Karpas-422 (cell line): ENCODE data around the gene DTNB. TPM values are rescaled to one million over a fixed set of nuclear protein-coding genes. Genes with fewer than 3 reads are reported as not detected.

Experiments used
- DNase-seq: peaks from one replicate; pipeline ENCODE4 v3.0.0-alpha.2; 2015
- H2AFZ ChIP-seq: fragments of 200-600 bp; sonication (generic); 2 replicates; pipeline ENCODE4 v1.6.1; 2014; ENCODE audit warnings: antibody characterized with exemption, low read length, mixed read lengths
- H3K27ac ChIP-seq: fragments of 200-600 bp; sonication (generic); 2 replicates; pipeline ENCODE4 v1.5.1; 2014; ENCODE audit warnings: mild to moderate bottlenecking, low read length, moderate library complexity
- H3K27me3 ChIP-seq: fragments of 200-600 bp; sonication (generic); 2 replicates; pipeline ENCODE4 v1.6.1; 2014; ENCODE audit warnings: low read length, mixed read lengths
- H3K36me3 ChIP-seq: fragments of 200-600 bp; sonication (generic); 2 replicates; pipeline ENCODE4 v1.6.1; 2014; ENCODE audit warnings: low read length, mixed read lengths; ENCODE audit not compliant: insufficient read depth
- H3K4me1 ChIP-seq: fragments of 200-600 bp; sonication (generic); 2 replicates; pipeline ENCODE4 v1.6.1; 2014; ENCODE audit warnings: mild to moderate bottlenecking, low read length, mixed read lengths
- H3K4me2 ChIP-seq: fragments of 200-600 bp; sonication (generic); 2 replicates; pipeline ENCODE4 v1.6.1; 2014; ENCODE audit warnings: low read length, low read depth, mild to moderate bottlenecking; ENCODE audit not compliant: poor library complexity, severe bottlenecking
- H3K4me3 ChIP-seq: fragments of 200-600 bp; sonication (generic); 2 replicates; pipeline ENCODE4 v1.5.1; 2014; ENCODE audit warnings: mild to moderate bottlenecking, antibody characterized with exemption, low read length, mixed read lengths
- H3K79me2 ChIP-seq: fragments of 200-600 bp; sonication (generic); 2 replicates; pipeline ENCODE4 v1.6.1; 2014; ENCODE audit warnings: mild to moderate bottlenecking, low read length, mixed read lengths
- H3K9ac ChIP-seq: fragments of 200-600 bp; sonication (generic); 2 replicates; pipeline ENCODE4 v1.6.0; 2014; ENCODE audit warnings: low read length
- H3K9me2 ChIP-seq: fragments of 200-600 bp; sonication (generic), shearing (Covaris generic); replicated peaks from 2 replicates; pipeline ENCODE4 v1.6.0; 2014; ENCODE audit warnings: mild to moderate bottlenecking, low read length, moderate library complexity; ENCODE audit not compliant: insufficient read depth
- H3K9me3 ChIP-seq: fragments of 300-700, 200-600 bp; sonication (generic); 2 replicates; pipeline ENCODE4 v1.6.1; 2014; ENCODE audit warnings: low read length, mixed read lengths
- H4K20me1 ChIP-seq: fragments of 200-600 bp; sonication (generic); 2 replicates; pipeline ENCODE4 v1.6.1; 2014; ENCODE audit warnings: mild to moderate bottlenecking, antibody characterized with exemption, low read length, low read depth; ENCODE audit not compliant: insufficient read depth
- total RNA-seq: library from RNA; depleted of rRNA; stranded (reverse); fragments of >200 nt; shearing (Covaris generic); gene quantifications from 2 replicates; pipeline ENCODE4 v1.2.3, GENCODE V29; 2014; ENCODE audit warnings: low replicate concordance

DTNB gene
- total RNA-seq, 1 experiment from 2014 or later: 9.1 TPM

DNA sequence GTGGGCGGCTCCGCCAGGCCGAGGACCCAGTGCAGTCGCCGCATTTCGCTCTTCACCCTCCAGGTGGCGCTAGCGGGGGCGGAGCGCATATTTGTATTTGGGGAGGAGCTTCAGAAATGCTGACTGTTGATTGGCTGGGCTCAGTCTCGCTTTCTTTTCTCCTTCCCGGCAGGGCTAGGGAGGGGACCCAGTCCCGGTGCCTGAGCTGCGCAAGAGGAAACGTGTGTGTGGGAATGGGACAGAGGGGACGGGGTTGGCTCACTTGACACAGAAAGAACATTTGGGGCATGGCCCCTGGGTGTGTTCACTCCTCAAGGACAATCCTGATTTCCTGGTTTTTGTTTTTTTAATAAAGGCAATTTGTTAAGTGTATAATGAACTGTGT lies 311.3 kb downstream of the DTNB start:
- Histone ChIP-seq H3K9me2 (no peaks in the 10 kb centered on the region), H3K9me3 (no peaks in the 10 kb centered on the region), H3K27me3 (no peaks in the 10 kb centered on the region), H2AFZ (peak overlapping the region; percentile 81), H3K4me2 (peak overlapping the region; percentile 76), H4K20me1 (no peaks in the 10 kb centered on the region), H3K27ac (no peak overlapping the region), H3K4me3 (peak overlapping the region; percentile 60), H3K9ac (peak overlapping the region; percentile 49), H3K79me2 (no peaks in the 10 kb centered on the region), H3K4me1 (peaks cover 14% of the 10 kb centered on the region), H3K36me3 (no peaks in the 10 kb centered on the region)
- DNase-seq: peak; percentile 96

DNA sequence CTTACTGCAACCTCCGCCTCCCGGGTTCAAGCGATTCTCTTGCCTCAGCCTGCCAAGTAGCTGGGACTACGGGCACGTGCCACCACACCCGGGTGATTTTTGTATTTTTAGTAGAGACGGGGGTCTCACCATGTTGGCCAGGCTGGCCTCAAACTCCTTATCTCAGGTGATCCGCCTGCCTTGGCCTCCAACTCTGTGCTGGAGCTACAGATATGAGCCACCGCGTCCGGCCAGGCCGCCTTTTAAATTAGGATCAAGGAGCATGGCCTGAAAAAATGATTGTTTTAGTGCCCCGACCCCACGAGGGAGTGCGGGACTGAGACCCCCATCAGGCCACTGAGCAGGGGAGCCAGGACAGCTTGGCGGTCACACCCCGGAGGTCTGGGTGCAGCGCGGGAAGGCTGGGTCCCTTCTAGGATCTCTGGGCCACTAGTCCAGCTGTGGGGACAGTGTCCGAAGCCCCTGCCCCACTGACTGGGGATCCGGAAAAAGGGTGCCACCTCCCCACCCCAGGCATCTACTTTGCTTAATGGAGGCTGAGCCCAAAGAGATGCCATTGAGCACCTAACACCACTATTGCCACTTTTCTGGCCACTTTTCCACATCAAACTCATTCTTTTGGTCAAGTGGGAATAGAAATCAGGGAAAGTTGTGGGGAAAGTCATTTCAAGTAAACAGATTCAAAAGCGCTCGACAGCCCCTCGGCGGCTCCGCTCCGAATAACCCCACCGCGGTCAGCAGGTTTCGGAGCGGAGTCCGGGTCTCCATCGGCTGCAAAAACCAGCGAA lies 311.9 kb downstream of the DTNB start:
- DNase-seq: no peak
- Histone ChIP-seq H3K4me2 (no peak overlapping the region), H3K4me3 (no peak overlapping the region)

DNA sequence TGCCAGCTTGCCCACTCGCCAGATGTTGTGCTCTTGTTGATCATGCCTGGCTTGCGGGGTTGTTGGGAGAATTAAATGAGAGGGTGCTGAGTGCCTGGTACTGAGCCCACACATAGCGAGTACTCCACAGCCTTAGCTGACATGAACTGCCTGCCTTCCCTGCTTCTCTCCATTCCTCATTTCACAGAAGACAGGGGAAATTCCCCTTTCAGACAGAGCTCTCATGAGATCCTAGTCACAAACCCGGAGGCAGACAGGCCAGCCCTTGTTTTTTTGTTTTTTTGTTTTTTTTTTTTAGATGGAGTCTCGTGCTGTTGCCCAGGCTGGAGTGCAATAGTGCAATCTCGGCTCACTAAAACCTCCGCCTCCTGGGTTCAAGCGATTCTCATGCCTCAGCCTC lies 314.5 kb downstream of the DTNB start:
- Histone ChIP-seq H3K27ac (no peak overlapping the region), H2AFZ (no peak overlapping the region), H3K27me3 (no peaks in the 10 kb centered on the region), H4K20me1 (no peaks in the 10 kb centered on the region), H3K9me3 (no peaks in the 10 kb centered on the region), H3K4me3 (no peak overlapping the region), H3K4me1 (peaks cover 14% of the 10 kb centered on the region), H3K36me3 (no peaks in the 10 kb centered on the region), H3K9ac (no peak overlapping the region), H3K79me2 (no peaks in the 10 kb centered on the region), H3K9me2 (no peaks in the 10 kb centered on the region), H3K4me2 (no peak overlapping the region)
- DNase-seq: no peak

More for the DNA sequence above, 311.9 kb downstream of the DTNB start:
- Histone ChIP-seq H4K20me1 (no peaks in the 10 kb centered on the region), H3K27ac (no peak overlapping the region), H3K9me3 (no peaks in the 10 kb centered on the region), H3K36me3 (no peaks in the 10 kb centered on the region), H3K9ac (no peak overlapping the region), H3K4me1 (peaks cover 14% of the 10 kb centered on the region), H2AFZ (no peak overlapping the region), H3K9me2 (no peaks in the 10 kb centered on the region), H3K27me3 (no peaks in the 10 kb centered on the region), H3K79me2 (no peaks in the 10 kb centered on the region)

DNA sequence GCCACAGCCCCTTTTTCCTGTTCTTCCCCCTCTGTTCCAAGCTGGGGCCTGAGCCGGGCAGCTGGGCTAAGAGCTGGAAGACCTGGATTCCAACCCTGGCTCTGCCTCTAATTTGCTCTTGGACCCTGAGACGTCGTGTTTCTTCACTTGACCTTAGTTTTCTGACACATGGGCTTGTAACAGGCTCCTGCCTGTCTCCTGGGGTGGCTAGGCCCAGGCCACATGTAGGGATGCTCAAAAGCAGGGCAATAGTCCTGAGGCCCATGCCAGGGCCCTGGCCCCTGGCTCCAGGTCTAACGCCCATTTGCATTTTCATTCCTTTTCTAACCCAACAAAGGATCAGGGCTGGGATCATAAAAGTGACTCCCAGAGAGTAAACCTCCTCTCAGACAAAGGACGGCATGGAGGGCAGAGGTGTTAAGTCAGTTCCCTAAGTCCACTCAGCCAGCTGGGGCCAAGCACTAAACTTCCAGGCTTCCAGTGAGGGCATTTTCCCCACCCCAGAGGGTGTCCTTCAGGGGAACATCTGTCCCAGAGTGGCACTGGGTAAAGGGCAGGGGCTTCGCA lies 315.0 kb downstream of the DTNB start:
- Histone ChIP-seq H3K9me2 (no peaks in the 10 kb centered on the region), H3K27me3 (no peaks in the 10 kb centered on the region), H3K4me1 (peaks cover 14% of the 10 kb centered on the region), H3K79me2 (no peaks in the 10 kb centered on the region), H3K9me3 (no peaks in the 10 kb centered on the region), H3K4me3 (no peak overlapping the region), H2AFZ (no peak overlapping the region), H3K27ac (no peak overlapping the region), H3K36me3 (no peaks in the 10 kb centered on the region), H4K20me1 (no peaks in the 10 kb centered on the region), H3K4me2 (no peak overlapping the region), H3K9ac (no peak overlapping the region)
- no peak for DNase-seq

DNA sequence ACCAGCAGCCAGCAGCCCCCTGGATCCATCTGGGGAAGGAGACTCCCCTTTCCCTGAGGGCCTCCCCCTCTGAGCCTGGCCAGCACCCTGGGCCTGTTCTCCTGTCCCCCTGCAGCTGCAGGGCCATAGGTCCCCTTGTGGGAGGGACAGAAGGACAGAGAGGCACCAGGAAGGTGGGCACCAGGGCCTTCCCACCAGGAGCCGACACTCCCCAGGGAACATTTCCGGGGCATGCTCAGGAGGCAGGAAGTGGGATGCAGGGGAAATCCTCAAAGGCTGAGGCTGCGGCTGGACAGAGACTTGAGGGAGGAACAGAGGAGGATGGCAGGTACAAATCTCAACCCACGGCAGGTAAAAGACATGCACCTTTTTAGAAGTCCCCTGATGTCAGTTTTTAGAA lies 317.3 kb downstream of the DTNB start:
- H3K4me2 ChIP-seq: no peak overlapping the region
- no peaks in the 10 kb centered on the region for H3K27me3 ChIP-seq
- no peak overlapping the region for H3K4me3 ChIP-seq
- no peaks in the 10 kb centered on the region for H3K36me3 ChIP-seq
- no peaks in the 10 kb centered on the region for H3K9me3 ChIP-seq
- H3K4me1 ChIP-seq: no peaks in the 10 kb centered on the region
- no peaks in the 10 kb centered on the region for H3K79me2 ChIP-seq
- no peak for DNase-seq
- H4K20me1 ChIP-seq: no peaks in the 10 kb centered on the region
- no peaks in the 10 kb centered on the region for H3K9me2 ChIP-seq
- H2AFZ ChIP-seq: no peak overlapping the region
- H3K9ac ChIP-seq: no peak overlapping the region
- no peak overlapping the region for H3K27ac ChIP-seq

DNA sequence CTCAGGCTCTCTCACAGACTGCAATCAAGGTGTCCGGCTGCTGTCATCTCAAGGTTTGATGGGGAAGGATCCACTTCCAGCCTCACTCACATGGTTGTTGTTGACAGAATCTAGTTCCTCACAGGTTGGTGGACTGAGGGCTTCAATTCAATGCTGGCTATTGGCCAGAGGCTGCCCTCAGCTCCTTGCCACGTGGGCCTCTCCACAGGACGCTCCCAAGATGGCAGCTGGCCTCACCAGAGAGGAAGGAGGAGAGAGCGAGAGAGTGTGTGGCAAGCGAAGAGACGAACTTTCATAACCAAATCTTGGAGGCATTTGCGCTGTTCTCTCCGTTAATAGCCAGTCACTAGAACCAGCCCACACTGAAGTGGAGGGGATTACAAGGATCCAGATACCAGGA lies 318.1 kb downstream of the DTNB start:
- H3K9me3 ChIP-seq: no peaks in the 10 kb centered on the region
- no peaks in the 10 kb centered on the region for H3K4me1 ChIP-seq
- DNase-seq: no peak
- H3K9ac ChIP-seq: no peak overlapping the region
- H3K36me3 ChIP-seq: no peaks in the 10 kb centered on the region
- no peaks in the 10 kb centered on the region for H4K20me1 ChIP-seq
- no peaks in the 10 kb centered on the region for H3K27me3 ChIP-seq
- no peak overlapping the region for H3K4me2 ChIP-seq
- H2AFZ ChIP-seq: no peak overlapping the region
- H3K79me2 ChIP-seq: no peaks in the 10 kb centered on the region
- H3K4me3 ChIP-seq: no peak overlapping the region
- H3K9me2 ChIP-seq: no peaks in the 10 kb centered on the region
- no peak overlapping the region for H3K27ac ChIP-seq

DNA sequence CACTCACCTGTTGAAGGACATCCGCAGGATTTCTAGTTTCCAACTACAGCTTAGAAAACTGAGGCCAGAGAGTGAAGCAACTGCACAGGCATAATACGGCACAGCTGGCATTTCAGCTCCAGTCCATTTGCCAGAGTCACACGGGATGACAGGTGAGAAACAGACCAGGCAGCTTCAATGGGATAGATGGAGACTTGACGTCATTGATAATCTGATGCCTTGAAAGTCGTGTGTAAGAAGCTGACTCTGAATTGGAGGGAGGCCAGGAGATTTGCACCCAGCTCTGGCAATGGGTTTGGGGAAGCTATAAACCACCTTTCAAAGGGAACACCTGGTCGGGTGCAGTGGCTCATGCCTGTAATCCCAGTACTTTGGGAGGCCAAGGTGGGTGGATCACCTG lies 319.3 kb downstream of the DTNB start:
- no peaks in the 10 kb centered on the region for H4K20me1 ChIP-seq

DNA sequence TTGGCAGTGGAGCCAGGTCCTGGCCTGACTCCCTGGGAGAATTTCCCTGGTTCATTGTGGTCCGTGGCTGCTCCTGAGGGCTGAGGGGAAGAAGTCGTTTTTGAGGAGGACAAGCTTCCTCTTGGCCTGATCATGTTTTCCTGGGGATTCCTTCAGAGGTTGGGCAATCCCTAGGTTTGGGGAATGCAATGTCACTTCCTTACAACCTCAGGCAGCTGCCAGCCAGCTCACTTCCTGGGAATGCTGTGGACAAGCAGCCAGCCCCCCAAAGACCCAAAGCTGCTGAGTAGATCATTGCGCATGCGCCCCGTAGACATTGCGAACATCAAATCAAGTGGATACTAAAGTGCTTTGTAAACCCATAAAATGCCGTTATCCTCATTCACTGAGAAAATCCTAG lies 324.0 kb downstream of the DTNB start:
- Histone ChIP-seq H3K27me3 (no peaks in the 10 kb centered on the region), H4K20me1 (no peaks in the 10 kb centered on the region), H3K36me3 (no peaks in the 10 kb centered on the region), H3K9me2 (no peaks in the 10 kb centered on the region), H3K9ac (no peak overlapping the region), H3K4me2 (no peak overlapping the region), H3K79me2 (no peaks in the 10 kb centered on the region), H3K4me1 (no peaks in the 10 kb centered on the region), H3K9me3 (no peaks in the 10 kb centered on the region), H3K4me3 (no peak overlapping the region), H3K27ac (no peak overlapping the region), H2AFZ (no peak overlapping the region)
- DNase-seq: no peak

More for the DNA sequence above, 319.3 kb downstream of the DTNB start:
- Histone ChIP-seq H3K79me2 (no peaks in the 10 kb centered on the region), H3K27me3 (no peaks in the 10 kb centered on the region), H3K9me2 (no peaks in the 10 kb centered on the region), H3K4me3 (no peak overlapping the region), H3K36me3 (no peaks in the 10 kb centered on the region), H3K27ac (no peak overlapping the region), H3K9me3 (no peaks in the 10 kb centered on the region), H3K9ac (no peak overlapping the region), H3K4me1 (no peaks in the 10 kb centered on the region), H2AFZ (no peak overlapping the region), H3K4me2 (no peak overlapping the region)
- no peak for DNase-seq
